Effector memory CD8-positive, alpha-beta T cell (primary cell): ENCODE measurements around the gene ZNRF3.
"Not testable (repeated sequence)": the region's sequence is repeated elsewhere in the genome, so short reads cannot be mapped to it uniquely, and the experiment has no call there.

Experiments used
- ATAC-seq: fragments of 150-1000 bp; cut with Tn5 transposase; replicated peaks from 2 replicates; pipeline ENCODE4 v1.10.0; 2021; ENCODE audit warnings: mild to moderate bottlenecking, moderate library complexity
- DNase-seq, 3 experiments: peaks; one replicate each; pipeline ENCODE4 v3.0.0; 2021
- H3K27ac Mint-ChIP-seq, 2 donors: one replicate each; pipeline ENCODE4 v1.8.0; 2022; ENCODE audit warnings: mild to moderate bottlenecking in 2 of 2, mixed read lengths in 2 of 2, moderate library complexity in 2 of 2
- H3K27me3 Mint-ChIP-seq, 2 donors: one replicate each; pipeline ENCODE4 v1.8.0; 2022; ENCODE audit warnings: mixed read lengths in 2 of 2
- H3K36me3 Mint-ChIP-seq: one replicate; pipeline ENCODE4 v1.8.0; 2022; ENCODE audit warnings: mild to moderate bottlenecking, moderate library complexity, mixed read lengths; ENCODE audit not compliant: insufficient read depth
- H3K4me1 Mint-ChIP-seq, 2 donors: one replicate each; pipeline ENCODE4 v1.8.0; 2022; ENCODE audit warnings: low read depth in 2 of 2, mixed read lengths in 2 of 2
- H3K4me3 Mint-ChIP-seq, 2 donors: one replicate each; pipeline ENCODE4 v1.8.0; 2022; ENCODE audit warnings: mild to moderate bottlenecking in 2 of 2, mixed read lengths in 2 of 2, moderate library complexity in 2 of 2
- H3K9me3 Mint-ChIP-seq, 2 donors: one replicate each; pipeline ENCODE4 v1.8.0; 2022; ENCODE audit warnings: mixed read lengths in 2 of 2

The ZNRF3 gene

GRCh38 chr22:28935713-28936112 lies 52.3 kb downstream of the ZNRF3 start:
- ATAC-seq (no peak), DNase-seq (no peak)
- Mint-ChIP-seq H3K27ac (peak overlapping the region in 1 of 2 donors; percentile 51), H3K4me1 (peaks cover 0 to 3% of the 10 kb centered on the region in 2 donors), H3K9me3 (no peaks in the 10 kb centered on the region), H3K27me3 (peaks cover 56 to 72% of the 10 kb centered on the region in 2 donors), H3K4me3 (no peak overlapping the region), H3K36me3 (no peaks in the 10 kb centered on the region)

- no peaks in the 10 kb centered on the region for H3K36me3 Mint-ChIP-seq
- H3K27ac Mint-ChIP-seq = peak overlapping the region in 1 of 2 donors; percentile 51
- H3K9me3 Mint-ChIP-seq = no peaks in the 10 kb centered on the region
- H3K4me3 Mint-ChIP-seq = no peak overlapping the region
- DNase-seq = no peak
- ATAC-seq = no peak
- H3K27me3 Mint-ChIP-seq = peaks cover 56 to 67% of the 10 kb centered on the region in 2 donors
- H3K4me1 Mint-ChIP-seq = peaks cover 0 to 3% of the 10 kb centered on the region in 2 donors
Measured at GRCh38 chr22:28936200-28936599, 52.8 kb downstream of the ZNRF3 start.

- DNase-seq (no peak), ATAC-seq (no peak)
- Mint-ChIP-seq H3K4me3 (no peak overlapping the region), H3K27ac (no peak overlapping the region), H3K36me3 (no peaks in the 10 kb centered on the region), H3K4me1 (peaks cover 0 to 3% of the 10 kb centered on the region in 2 donors), H3K27me3 (peaks cover 50 to 55% of the 10 kb centered on the region in 2 donors), H3K9me3 (no peaks in the 10 kb centered on the region)
Measured at GRCh38 chr22:28937206-28938025, 54.0 kb downstream of the ZNRF3 start.

- H3K4me1 Mint-ChIP-seq = peaks cover 0 to 3% of the 10 kb centered on the region in 2 donors
- H3K27ac Mint-ChIP-seq = no peak overlapping the region
- no peaks in the 10 kb centered on the region for H3K36me3 Mint-ChIP-seq
- H3K4me3 Mint-ChIP-seq = no peak overlapping the region
- DNase-seq (no peak), ATAC-seq (no peak)
- peaks cover 49 to 55% of the 10 kb centered on the region in 2 donors for H3K27me3 Mint-ChIP-seq
- no peaks in the 10 kb centered on the region for H3K9me3 Mint-ChIP-seq
Measured at GRCh38 chr22:28938286-28938833, 55.0 kb downstream of the ZNRF3 start.

GRCh38 chr22:28939394-28939793 lies 56.0 kb downstream of the ZNRF3 start:
- Mint-ChIP-seq H3K36me3 (no peaks in the 10 kb centered on the region), H3K4me1 (peaks cover 0 to 3% of the 10 kb centered on the region in 2 donors), H3K4me3 (no peak overlapping the region), H3K9me3 (no peaks in the 10 kb centered on the region), H3K27me3 (peaks cover 47 to 50% of the 10 kb centered on the region in 2 donors), H3K27ac (no peak overlapping the region)
- ATAC-seq (no peak), DNase-seq (no peak)

- Mint-ChIP-seq H3K9me3 (no peaks in the 10 kb centered on the region), H3K4me1 (peaks cover 0 to 3% of the 10 kb centered on the region in 2 donors), H3K27ac (no peak overlapping the region), H3K27me3 (peaks cover 46 to 47% of the 10 kb centered on the region in 2 donors), H3K4me3 (no peak overlapping the region), H3K36me3 (no peaks in the 10 kb centered on the region)
- ATAC-seq (no peak), DNase-seq (no peak)
Measured at GRCh38 chr22:28939932-28940331, 56.6 kb downstream of the ZNRF3 start.

- Mint-ChIP-seq H3K9me3 (no peaks in the 10 kb centered on the region), H3K36me3 (no peaks in the 10 kb centered on the region), H3K27ac (no peak overlapping the region)
Measured at GRCh38 chr22:28940441-28940840, 57.1 kb downstream of the ZNRF3 start.

GRCh38 chr22:28942333-28942732 lies 59.0 kb downstream of the ZNRF3 start:
- H3K27me3 Mint-ChIP-seq = peaks cover 43 to 44% of the 10 kb centered on the region in 2 donors
- DNase-seq (no peak), ATAC-seq (no peak)
- H3K9me3 Mint-ChIP-seq = peaks cover 5 to 8% of the 10 kb centered on the region in 2 donors
- H3K4me1 Mint-ChIP-seq = no peaks in the 10 kb centered on the region
- no peak overlapping the region for H3K27ac Mint-ChIP-seq
- no peaks in the 10 kb centered on the region for H3K36me3 Mint-ChIP-seq
- no peak overlapping the region for H3K4me3 Mint-ChIP-seq

More at GRCh38 chr22:28940441-28940840, 57.1 kb downstream of the ZNRF3 start:
- ATAC-seq (no peak), DNase-seq (no peak)
- peaks cover 0 to under 1% of the 10 kb centered on the region in 2 donors for H3K4me1 Mint-ChIP-seq
- peaks cover 41% of the 10 kb centered on the region in 2 donors for H3K27me3 Mint-ChIP-seq
- no peak overlapping the region for H3K4me3 Mint-ChIP-seq

- Mint-ChIP-seq H3K27me3 (peaks cover 44 to 46% of the 10 kb centered on the region in 2 donors), H3K27ac (no peak overlapping the region), H3K4me1 (no peaks in the 10 kb centered on the region), H3K36me3 (no peaks in the 10 kb centered on the region), H3K4me3 (no peak overlapping the region), H3K9me3 (peaks cover 7 to 8% of the 10 kb centered on the region in 2 donors)
- no peak for DNase-seq
- ATAC-seq = no peak
Measured at GRCh38 chr22:28942801-28943500, 59.6 kb downstream of the ZNRF3 start.

GRCh38 chr22:28943501-28943879 lies 60.1 kb downstream of the ZNRF3 start:
- Mint-ChIP-seq H3K4me1 (no peaks in the 10 kb centered on the region), H3K27me3 (peaks cover 41% of the 10 kb centered on the region in 2 donors), H3K36me3 (no peaks in the 10 kb centered on the region), H3K4me3 (no peak overlapping the region), H3K27ac (no peak overlapping the region), H3K9me3 (peaks cover 7 to 8% of the 10 kb centered on the region in 2 donors)
- ATAC-seq (no peak), DNase-seq (no peak)

GRCh38 chr22:28947125-28947524 lies 63.8 kb downstream of the ZNRF3 start:
- Mint-ChIP-seq H3K9me3 (peaks cover 7 to 8% of the 10 kb centered on the region in 2 donors), H3K36me3 (no peaks in the 10 kb centered on the region), H3K4me1 (peaks cover 0 to 2% of the 10 kb centered on the region in 2 donors), H3K27ac (no peak overlapping the region), H3K4me3 (no peak overlapping the region), H3K27me3 (peaks cover 41 to 56% of the 10 kb centered on the region in 2 donors)
- no peak for DNase-seq
- no peak for ATAC-seq

GRCh38 chr22:28948424-28948823 lies 65.1 kb downstream of the ZNRF3 start:
- Mint-ChIP-seq H3K4me1 (peaks cover 0 to 2% of the 10 kb centered on the region in 2 donors), H3K9me3 (peaks cover 7 to 8% of the 10 kb centered on the region in 2 donors), H3K36me3 (no peaks in the 10 kb centered on the region), H3K27me3 (peaks cover 47 to 58% of the 10 kb centered on the region in 2 donors), H3K4me3 (no peak overlapping the region), H3K27ac (no peak overlapping the region)
- ATAC-seq (no peak), DNase-seq (no peak)

GRCh38 chr22:28948860-28949551 lies 65.6 kb downstream of the ZNRF3 start:
- not testable (repeated sequence) for H3K36me3 Mint-ChIP-seq, ATAC-seq

More at GRCh38 chr22:28948860-28949551, 65.6 kb downstream of the ZNRF3 start:
- H3K27me3 Mint-ChIP-seq = peaks cover 49 to 58% of the 10 kb centered on the region in 2 donors
- not testable (repeated sequence) for H3K4me1 Mint-ChIP-seq, H3K9me3 Mint-ChIP-seq, H3K27ac Mint-ChIP-seq, DNase-seq, H3K4me3 Mint-ChIP-seq
